ENCODE results near the gene PSAP.

GRCh38 chr10:71783917-71784678, 67.0 kb downstream of the PSAP start:
- TF ChIP-seq CTCF (IDR thresholded peaks at IDR 0.05) (no peak), ZFX (IDR thresholded peaks at IDR 0.05; ENCODE audit: borderline replicate concordance) (no peak)
